ENCODE results near the gene KIF1B.
A peak's percentile ranks its signal among the peaks of the same experiment; 100 is the strongest.

Gene KIF1B

GRCh38 chr1:10389271-10389973 is 179.1 kb downstream of the KIF1B start:
- Histone ChIP-seq H3K36me3 (replicated peaks; ENCODE audit: insufficient read depth, low read length) (no peaks in the 10 kb centered on the region), H3K4me3 (ENCODE audit: low read length) (no peak overlapping the region), H3K4me2 (ENCODE audit: low read depth, low read length) (no peak overlapping the region), H3K27me3 (replicated peaks; ENCODE audit: insufficient read depth, low read length) (no peaks in the 10 kb centered on the region), H3K79me2 (ENCODE audit: low read length) (no peaks in the 10 kb centered on the region), H3K9me3 (replicated peaks; ENCODE audit: insufficient read depth, low read length) (no peaks in the 10 kb centered on the region), H3K27ac (ENCODE audit: low read length) (no peak overlapping the region), H3K9ac (ENCODE audit: low read length) (no peak overlapping the region), H3F3A (ENCODE audit: insufficient read depth, low read length) (no peaks in the 10 kb centered on the region), H2AFZ (ENCODE audit: low read length) (no peak overlapping the region), H3K4me1 (ENCODE audit: low read length) (no peaks in the 10 kb centered on the region), H4K20me1 (ENCODE audit: insufficient read depth, low read length) (no peaks in the 10 kb centered on the region), H3K9me2 (replicated peaks; ENCODE audit: insufficient read depth, low read length) (no peaks in the 10 kb centered on the region)
- no peak for DNase-seq
- TF ChIP-seq EZH2phosphoT487 (IDR thresholded peaks at IDR 0.05; ENCODE audit: low read length) (no peak), CTCF (IDR thresholded peaks at IDR 0.05; ENCODE audit: low read length) (no peak), EZH2 (optimal IDR thresholded peaks at IDR 0.05; ENCODE audit: low read depth, low read length) (no peak)

- no peaks in the 10 kb centered on the region for H4K20me1 ChIP-seq (ENCODE audit: insufficient read depth, low read length)
- H2AFZ ChIP-seq (ENCODE audit: low read length) = no peak overlapping the region
- H3K4me3 ChIP-seq (ENCODE audit: low read length) = no peak overlapping the region
- H3K9me3 ChIP-seq (replicated peaks; ENCODE audit: insufficient read depth, low read length) = no peaks in the 10 kb centered on the region
- H3K36me3 ChIP-seq (replicated peaks; ENCODE audit: insufficient read depth, low read length) = 0 out of 2 replicates have a peak, but pooled peaks cover 3% of the 10 kb centered on the region
- peaks cover 9% of the 10 kb centered on the region; the same call in 1 of the 2 replicates for H3F3A ChIP-seq (ENCODE audit: insufficient read depth, low read length)
- no peak for DNase-seq
- no peaks in the 10 kb centered on the region for H3K9me2 ChIP-seq (replicated peaks; ENCODE audit: insufficient read depth, low read length)
- H3K4me2 ChIP-seq (ENCODE audit: low read depth, low read length) = no peak overlapping the region
- H3K4me1 ChIP-seq (ENCODE audit: low read length) = peaks cover 8% of the 10 kb centered on the region
- peaks cover 22% of the 10 kb centered on the region for H3K79me2 ChIP-seq (ENCODE audit: low read length)
- H3K27me3 ChIP-seq (replicated peaks; ENCODE audit: insufficient read depth, low read length) = no peaks in the 10 kb centered on the region
- no peak overlapping the region for H3K27ac ChIP-seq (ENCODE audit: low read length)
- H3K9ac ChIP-seq (ENCODE audit: low read length) = no peak overlapping the region
- TF ChIP-seq EZH2 (optimal IDR thresholded peaks at IDR 0.05; ENCODE audit: low read depth, low read length) (no peak), EZH2phosphoT487 (IDR thresholded peaks at IDR 0.05; ENCODE audit: low read length) (no peak), CTCF (IDR thresholded peaks at IDR 0.05; ENCODE audit: low read length) (no peak)
Measured at GRCh38 chr1:10396870-10397269, 186.5 kb downstream of the KIF1B start.

DNA sequence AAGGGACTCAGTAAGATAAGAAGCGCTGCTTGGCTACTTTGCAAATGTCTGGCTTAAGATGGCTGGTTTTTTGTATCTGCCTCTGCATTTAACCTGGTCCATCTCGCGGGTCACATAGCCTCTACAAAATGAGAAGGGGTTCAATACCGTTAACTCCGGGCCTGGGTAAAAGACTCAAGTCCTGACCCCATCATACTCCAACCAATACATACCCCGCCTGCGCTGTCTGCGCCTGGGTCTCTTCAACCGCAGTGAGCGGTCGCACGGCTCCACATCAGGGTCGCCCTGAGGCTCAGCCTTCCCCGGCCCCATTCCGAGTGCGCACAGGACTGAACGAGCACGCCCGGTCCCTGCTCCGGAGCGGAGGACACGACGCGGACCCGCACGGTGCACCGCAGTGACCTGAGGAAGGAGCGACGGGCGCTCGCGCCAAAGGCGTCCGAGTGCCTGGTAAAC is 187.9 kb downstream of the KIF1B start:
- no peaks in the 10 kb centered on the region for H4K20me1 ChIP-seq (ENCODE audit: insufficient read depth, low read length)
- H3K4me3 ChIP-seq (ENCODE audit: low read length) = peak overlapping the region; percentile 97
- peak overlapping the region; percentile 46; the same call in 1 of the 2 replicates for H3K9ac ChIP-seq (ENCODE audit: low read length)
- no peaks in the 10 kb centered on the region for H3K9me3 ChIP-seq (replicated peaks; ENCODE audit: insufficient read depth, low read length)
- no peaks in the 10 kb centered on the region for H3K27me3 ChIP-seq (replicated peaks; ENCODE audit: insufficient read depth, low read length)
- peak overlapping the region; percentile 92; the same call in 1 of the 2 replicates for H3K27ac ChIP-seq (ENCODE audit: low read length)
- H3K4me2 ChIP-seq (ENCODE audit: low read depth, low read length) = peak overlapping the region; percentile 94
- H3F3A ChIP-seq (ENCODE audit: insufficient read depth, low read length) = peaks cover 9% of the 10 kb centered on the region; the same call in 1 of the 2 replicates
- DNase-seq = peak; percentile 12
- H3K4me1 ChIP-seq (ENCODE audit: low read length) = peaks cover 8% of the 10 kb centered on the region
- TF ChIP-seq CTCF (IDR thresholded peaks at IDR 0.05; ENCODE audit: low read length) (no peak), EZH2 (optimal IDR thresholded peaks at IDR 0.05; ENCODE audit: low read depth, low read length) (no peak)
- no peaks in the 10 kb centered on the region for H3K9me2 ChIP-seq (replicated peaks; ENCODE audit: insufficient read depth, low read length)
- peaks cover 22% of the 10 kb centered on the region for H3K79me2 ChIP-seq (ENCODE audit: low read length)
- H3K36me3 ChIP-seq (replicated peaks; ENCODE audit: insufficient read depth, low read length) = 0 out of 2 replicates have a peak, but pooled peaks cover 3% of the 10 kb centered on the region
- peak overlapping the region; percentile 81 for H2AFZ ChIP-seq (ENCODE audit: low read length)

Data from MM.1S (cell line).